Activated naive CD4-positive, alpha-beta T cell treated with anti-CD3 and anti-CD28 coated beads for 36 hours (primary cell): ENCODE measurements around the gene XCL2. TPM values are rescaled to one million over a fixed set of nuclear protein-coding genes. Genes with fewer than 3 reads are reported as not detected.

Experiments used
- CTCF ChIA-PET: fragments of 350-600 bp; sonication (Branson Sonifier 250); formaldehyde crosslinking; loops from one replicate; lab custom pipeline; 2021; ENCODE audit warnings: antibody characterized with exemption; lab: Charles Lee
- DNase-seq: peaks from one replicate; pipeline ENCODE4 v3.0.0-alpha.2; 2020
- H3K27ac Mint-ChIP-seq: one replicate; pipeline ENCODE4 v1.8.0; 2021; ENCODE audit warnings: mild to moderate bottlenecking, mixed read lengths
- H3K27me3 Mint-ChIP-seq: one replicate; pipeline ENCODE4 v1.8.0; 2021; ENCODE audit warnings: low read depth, mixed read lengths
- H3K36me3 Mint-ChIP-seq: one replicate; pipeline ENCODE4 v1.8.0; 2021; ENCODE audit warnings: low read depth, mixed read lengths
- H3K4me1 Mint-ChIP-seq: one replicate; pipeline ENCODE4 v1.8.0; 2021; ENCODE audit warnings: low read depth, mixed read lengths
- H3K4me3 Mint-ChIP-seq: one replicate; pipeline ENCODE4 v1.8.0; 2021; ENCODE audit warnings: mild to moderate bottlenecking, moderate library complexity, mixed read lengths
- H3K9me3 Mint-ChIP-seq: one replicate; pipeline ENCODE4 v1.8.0; 2021; ENCODE audit warnings: mixed read lengths
- intact Hi-C: fragments of 100-400 bp; cut with micrococcal nuclease; formaldehyde crosslinking; loops from one replicate; pipeline ENCODE4 v1.15.1; 2023
- total RNA-seq, 2 experiments: library from RNA; stranded (reverse); gene quantifications; one replicate each; pipeline ENCODE4 v1.2.3, GENCODE V29; 2021

Gene XCL2
- total RNA-seq, 2 experiments from 2014 or later: not detected

DNA sequence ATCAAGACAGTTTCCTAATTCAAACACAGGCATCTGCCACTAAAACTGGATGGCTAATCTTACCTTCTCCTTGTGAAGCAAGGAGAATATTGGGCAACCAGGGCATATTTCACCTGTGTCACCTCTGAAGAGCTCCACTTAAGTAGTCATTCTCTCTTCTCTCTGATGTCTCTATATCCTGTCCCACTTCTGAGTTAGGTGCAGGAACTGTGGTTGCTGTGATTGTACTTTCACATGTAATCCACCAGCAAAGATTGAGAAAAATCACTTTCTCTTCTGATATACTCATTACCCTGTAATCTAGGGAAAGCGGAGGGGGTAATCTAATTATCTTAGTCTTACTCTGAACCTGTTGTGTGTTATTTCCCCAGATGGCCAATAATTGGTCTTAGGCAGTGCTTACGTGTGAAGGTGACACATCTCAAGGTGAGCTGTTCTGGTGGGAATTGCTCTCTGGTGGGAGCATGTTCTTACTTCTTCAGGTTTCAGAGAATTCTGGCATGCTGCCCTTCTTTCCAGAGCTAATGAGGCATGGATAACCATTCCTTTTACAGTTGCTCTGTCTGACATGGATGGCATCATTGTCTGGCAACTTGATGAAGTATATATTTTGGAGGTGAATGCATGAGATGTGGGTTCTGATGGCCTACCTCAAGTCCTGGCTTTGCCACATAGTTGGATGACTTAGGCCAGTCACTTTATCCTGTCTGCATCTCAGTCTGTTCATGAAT, 12.0 kb downstream of the XCL2 start:
- H3K27me3 Mint-ChIP-seq: no peaks in the 10 kb centered on the region
- CTCF ChIA-PET: interaction anchor here (0.7 kb wide), 1 partner anchor 91 kb away, joined by 4 read pairs; no protein-coding TSS in a partner anchor
- H3K27ac Mint-ChIP-seq: no peak overlapping the region
- DNase-seq: peak; percentile 43
- no peaks in the 10 kb centered on the region for H3K36me3 Mint-ChIP-seq
- no peak overlapping the region for H3K4me3 Mint-ChIP-seq
- intact Hi-C loops: loop anchor here (1.0 to 5.0 kb wide), 3 partner anchors 11 to 65 kb away; no protein-coding TSS in a partner anchor
- H3K4me1 Mint-ChIP-seq: peaks cover 60% of the 10 kb centered on the region
- H3K9me3 Mint-ChIP-seq: no peaks in the 10 kb centered on the region

DNA sequence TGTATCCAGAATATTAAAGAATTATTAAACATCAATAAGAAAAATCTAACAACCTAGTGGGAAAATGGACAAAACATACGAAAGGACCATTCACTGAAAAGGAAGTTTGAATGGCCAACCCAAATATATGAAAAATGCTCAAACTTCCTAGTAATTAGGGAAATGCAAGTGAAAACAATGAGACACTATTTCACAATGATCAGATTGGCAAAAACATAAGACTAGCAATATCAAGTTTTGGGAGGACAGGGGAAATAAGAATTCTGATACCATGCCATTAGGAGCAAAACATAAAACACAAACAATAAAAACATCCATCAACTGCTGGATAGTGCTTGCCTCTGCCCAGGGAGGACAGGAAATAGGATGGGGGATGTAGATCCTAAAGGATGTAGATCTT, 14.3 kb downstream of the XCL2 start:
- H3K27me3 Mint-ChIP-seq: no peaks in the 10 kb centered on the region

GRCh38 chr1:168521401-168522000, 22.3 kb downstream of the XCL2 start:
- Mint-ChIP-seq H3K4me1 (peaks cover 35% of the 10 kb centered on the region), H3K36me3 (peaks cover 2% of the 10 kb centered on the region), H3K4me3 (no peak overlapping the region), H3K27me3 (no peaks in the 10 kb centered on the region), H3K9me3 (peaks cover 8% of the 10 kb centered on the region), H3K27ac (peak overlapping the region; percentile 4)
- CTCF ChIA-PET: interaction anchor here (0.9 kb wide), 1 partner anchor 14 kb away, joined by 3 read pairs; no protein-coding TSS in a partner anchor
- intact Hi-C loops: loop anchor here (2.0 to 10.0 kb wide), 2 partner anchors 113 to 963 kb away; partner anchors contain the start of gene SLC19A2
- no peak for DNase-seq

More for the DNA sequence above, 14.3 kb downstream of the XCL2 start:
- Mint-ChIP-seq H3K36me3 (no peaks in the 10 kb centered on the region), H3K9me3 (no peaks in the 10 kb centered on the region), H3K4me1 (peaks cover 39% of the 10 kb centered on the region), H3K27ac (no peak overlapping the region), H3K4me3 (no peak overlapping the region)
- CTCF ChIA-PET: interaction anchor here (0.7 to 1.4 kb wide), 3 partner anchors 90 to 1017 kb away, joined by 3 to 4 read pairs (median 3); no protein-coding TSS in a partner anchor
- DNase-seq: no peak
- intact Hi-C loops: loop anchor here (10.0 kb wide), 1 partner anchor 955 kb away; the partner anchor contains the start of gene SLC19A2

DNA sequence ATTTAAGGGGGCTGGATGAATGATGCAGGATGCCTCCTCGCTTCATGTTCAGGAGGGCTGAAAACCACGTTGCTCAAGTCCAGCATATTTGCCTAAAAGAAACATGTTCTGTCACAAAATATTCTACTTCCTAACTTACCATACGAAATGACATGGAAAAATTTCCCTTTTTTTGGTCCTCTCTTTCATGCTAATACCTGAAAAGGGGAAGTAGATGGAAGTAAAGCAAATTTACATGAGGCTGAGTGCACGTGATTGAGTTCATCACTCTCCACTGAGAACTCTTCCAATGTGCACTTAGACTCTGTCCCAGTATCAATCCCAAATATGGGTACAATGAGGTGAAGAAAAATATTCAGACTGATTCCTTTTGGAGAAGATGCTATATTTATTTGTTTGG, 23.0 kb downstream of the XCL2 start:
- intact Hi-C loops: loop anchor here (1.0 to 10.0 kb wide), 4 partner anchors 10 to 964 kb away; partner anchors contain the start of gene SLC19A2
- no peak for DNase-seq
- H3K36me3 Mint-ChIP-seq: peaks cover 2% of the 10 kb centered on the region
- peaks cover 35% of the 10 kb centered on the region for H3K4me1 Mint-ChIP-seq
- no peaks in the 10 kb centered on the region for H3K27me3 Mint-ChIP-seq
- H3K4me3 Mint-ChIP-seq: no peak overlapping the region
- H3K9me3 Mint-ChIP-seq: peaks cover 8% of the 10 kb centered on the region
- CTCF ChIA-PET: interaction anchor here (0.9 kb wide), 1 partner anchor 14 kb away, joined by 3 read pairs; no protein-coding TSS in a partner anchor
- peak overlapping the region; percentile 74 for H3K27ac Mint-ChIP-seq

DNA sequence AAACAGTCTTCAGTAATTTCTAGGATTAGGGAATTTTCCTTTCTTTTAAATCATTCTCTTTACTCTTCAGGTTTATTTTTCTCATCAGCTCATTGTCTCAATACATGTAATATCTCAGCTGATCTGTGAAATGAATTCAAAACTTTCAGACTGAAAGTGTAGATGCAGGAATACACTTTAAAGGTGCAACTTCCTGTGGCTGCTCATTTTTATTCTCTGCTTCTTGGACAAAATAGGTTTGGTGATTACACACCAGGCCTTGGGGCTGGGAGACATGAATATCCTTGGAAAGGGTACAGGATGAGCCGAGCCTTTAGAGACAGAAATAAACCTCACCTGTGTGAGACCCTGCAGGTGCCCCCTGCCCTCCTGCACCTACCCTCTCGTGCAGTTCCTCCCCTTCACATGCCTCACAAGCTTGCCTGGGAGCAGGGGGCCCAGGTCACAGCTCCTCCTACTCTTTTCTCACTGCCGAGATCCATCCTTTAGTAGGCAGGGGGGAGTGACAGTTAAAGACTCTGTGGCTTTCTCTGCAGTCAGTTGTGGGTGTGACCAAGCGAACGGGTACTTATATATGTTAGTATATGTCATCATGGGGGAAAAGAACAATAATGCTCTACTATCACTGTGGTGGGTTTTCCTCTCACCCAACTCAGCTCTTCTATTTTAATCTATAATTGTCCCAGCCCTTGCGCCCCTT, 23.6 kb downstream of the XCL2 start:
- peak; percentile 59 for DNase-seq
- peaks cover 2% of the 10 kb centered on the region for H3K36me3 Mint-ChIP-seq
- intact Hi-C loops: loop anchor here (1.0 to 10.0 kb wide), 4 partner anchors 11 to 965 kb away; partner anchors contain the start of gene SLC19A2
- peak overlapping the region; percentile 74 for H3K27ac Mint-ChIP-seq
- H3K4me1 Mint-ChIP-seq: peaks cover 39% of the 10 kb centered on the region
- H3K27me3 Mint-ChIP-seq: no peaks in the 10 kb centered on the region
- H3K9me3 Mint-ChIP-seq: peaks cover 8% of the 10 kb centered on the region
- H3K4me3 Mint-ChIP-seq: peak overlapping the region; percentile 34
- CTCF ChIA-PET: no interaction called here

- CTCF ChIA-PET: interaction anchor here (1.9 kb wide), 1 partner anchor 176 kb away, joined by 5 read pairs; no protein-coding TSS in a partner anchor
- intact Hi-C loops: no loop called here
- Mint-ChIP-seq H3K9me3 (peaks cover 5% of the 10 kb centered on the region), H3K4me1 (peaks cover 53% of the 10 kb centered on the region), H3K27ac (no peak overlapping the region), H3K4me3 (no peak overlapping the region), H3K27me3 (no peaks in the 10 kb centered on the region), H3K36me3 (peaks cover 2% of the 10 kb centered on the region)
- DNase-seq: no peak
These were observed 25.0 kb downstream of the XCL2 start for GRCh38 chr1:168518813-168519212.

GRCh38 chr1:168518201-168518689, 25.6 kb downstream of the XCL2 start:
- Mint-ChIP-seq H3K27ac (no peak overlapping the region), H3K4me3 (no peak overlapping the region), H3K4me1 (peaks cover 58% of the 10 kb centered on the region), H3K27me3 (no peaks in the 10 kb centered on the region), H3K9me3 (peaks cover 3% of the 10 kb centered on the region), H3K36me3 (peaks cover 2% of the 10 kb centered on the region)
- DNase-seq: no peak
- CTCF ChIA-PET: interaction anchor here (1.9 kb wide), 1 partner anchor 176 kb away, joined by 5 read pairs; no protein-coding TSS in a partner anchor
- intact Hi-C loops: no loop called here

DNA sequence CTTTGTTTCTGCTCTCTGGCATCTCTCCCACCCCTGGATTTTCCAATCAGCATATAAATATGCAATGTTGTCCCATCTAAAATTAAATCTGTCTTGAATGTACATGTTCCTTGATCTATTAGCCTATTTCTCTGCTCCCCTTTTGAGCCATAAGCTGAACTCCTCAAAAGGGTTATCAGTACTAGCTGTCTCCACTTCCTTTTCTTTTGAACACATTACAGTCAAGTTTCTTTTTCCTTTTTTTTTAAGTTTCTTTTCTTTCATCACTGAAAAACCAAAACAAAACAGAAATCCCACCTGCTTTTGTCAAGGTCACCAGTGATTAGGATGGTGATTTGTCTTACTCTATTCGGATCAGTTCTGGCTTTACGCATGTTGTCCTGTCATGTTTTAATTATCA, 29.3 kb downstream of the XCL2 start:
- DNase-seq: no peak
- H3K4me3 Mint-ChIP-seq: no peak overlapping the region
- H3K36me3 Mint-ChIP-seq: no peaks in the 10 kb centered on the region
- peaks cover 37% of the 10 kb centered on the region for H3K4me1 Mint-ChIP-seq
- no peaks in the 10 kb centered on the region for H3K9me3 Mint-ChIP-seq
- CTCF ChIA-PET: no interaction called here
- no peaks in the 10 kb centered on the region for H3K27me3 Mint-ChIP-seq
- H3K27ac Mint-ChIP-seq: peak overlapping the region; percentile 16
- intact Hi-C loops: loop anchor here (5.0 kb wide), 1 partner anchor 47 kb away; no protein-coding TSS in a partner anchor

DNA sequence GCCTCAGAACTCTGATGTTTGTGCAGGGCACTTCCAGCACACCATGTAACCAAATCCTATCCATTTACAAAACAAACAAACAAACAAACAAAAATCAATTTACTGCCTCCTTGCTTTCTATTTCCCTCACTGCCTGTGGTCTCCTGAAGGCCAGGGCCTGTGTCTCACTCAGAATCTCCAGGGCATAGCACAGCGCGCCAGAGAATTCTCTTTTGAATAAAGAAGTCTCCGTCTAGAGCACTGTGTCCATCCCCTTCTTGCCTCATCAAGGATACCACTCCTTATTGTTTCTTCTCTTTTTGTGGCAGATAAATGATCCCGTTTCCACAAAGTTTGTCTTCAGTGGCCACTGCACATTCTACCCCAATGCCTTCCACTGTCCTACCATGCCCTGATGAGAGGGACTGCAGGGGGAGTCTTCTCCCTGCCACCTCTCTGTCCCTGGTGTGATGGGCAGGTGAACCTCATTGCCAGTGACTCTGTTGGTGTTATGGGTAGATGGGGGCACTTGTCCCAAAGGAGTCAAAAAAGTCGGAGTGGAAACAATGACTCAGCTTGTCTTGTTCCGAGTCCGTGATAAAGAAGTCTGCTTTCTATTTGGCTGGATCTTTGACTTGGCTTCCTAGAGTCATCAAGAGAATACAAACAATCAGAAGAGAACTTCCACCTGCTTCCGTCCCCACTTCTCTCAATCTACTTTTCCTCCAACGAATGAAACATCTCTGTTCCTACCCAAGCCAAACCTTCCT, 30.0 kb downstream of the XCL2 start:
- intact Hi-C loops: loop anchor here (5.0 kb wide), 1 partner anchor 47 kb away; no protein-coding TSS in a partner anchor
- CTCF ChIA-PET: no interaction called here
- H3K27ac Mint-ChIP-seq: peak overlapping the region; percentile 16
- no peaks in the 10 kb centered on the region for H3K27me3 Mint-ChIP-seq
- peaks cover 36% of the 10 kb centered on the region for H3K4me1 Mint-ChIP-seq
- no peaks in the 10 kb centered on the region for H3K36me3 Mint-ChIP-seq
- H3K9me3 Mint-ChIP-seq: no peaks in the 10 kb centered on the region
- DNase-seq: peak; percentile 26
- H3K4me3 Mint-ChIP-seq: no peak overlapping the region

DNA sequence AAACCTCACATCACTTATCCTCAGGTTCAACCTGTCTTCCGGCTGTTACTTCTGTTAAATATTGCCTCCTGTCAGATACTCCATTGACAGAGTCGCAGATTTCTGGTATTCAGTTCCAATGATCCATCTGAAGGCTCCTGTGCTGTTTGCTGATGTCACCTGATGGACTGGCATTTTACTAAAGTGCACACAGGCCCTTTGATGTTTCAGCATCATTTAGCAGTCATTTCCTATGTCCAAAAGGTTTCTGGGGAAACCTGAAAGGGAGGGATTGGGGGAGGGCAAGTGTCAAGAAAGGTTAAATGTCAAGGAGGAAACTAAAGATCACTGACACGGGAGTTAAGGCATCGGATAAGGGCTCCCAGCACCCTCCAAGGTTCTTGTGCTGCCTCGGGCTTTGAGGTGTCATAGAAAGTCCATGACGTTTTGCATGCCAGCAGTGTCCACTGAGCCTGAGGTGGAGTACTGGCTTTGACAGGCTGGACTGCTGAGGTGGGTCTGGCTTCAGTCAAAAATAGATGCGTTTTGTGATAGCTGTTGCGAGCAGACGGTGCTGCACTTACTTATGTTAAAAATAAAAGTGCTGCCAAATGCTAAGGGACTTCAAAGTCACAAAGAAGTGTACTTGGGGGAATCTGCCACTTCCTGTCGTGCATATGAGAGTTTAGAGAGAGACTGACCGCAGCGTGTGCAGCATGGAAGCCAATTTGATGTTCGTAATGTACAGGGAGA, 30.8 kb downstream of the XCL2 start:
- Mint-ChIP-seq H3K4me1 (peaks cover 34% of the 10 kb centered on the region), H3K27ac (no peak overlapping the region), H3K27me3 (no peaks in the 10 kb centered on the region), H3K36me3 (no peaks in the 10 kb centered on the region), H3K4me3 (no peak overlapping the region), H3K9me3 (no peaks in the 10 kb centered on the region)
- intact Hi-C loops: loop anchor here (5.0 kb wide), 1 partner anchor 46 kb away; no protein-coding TSS in a partner anchor
- CTCF ChIA-PET: no interaction called here
- peak; percentile 32 for DNase-seq
